SK-N-MC (cell line): ENCODE results near the gene BRMS1L.

Experiments
- EZH2 ChIP-seq: fragments of 200-600 bp; sonication (generic); IDR thresholded peaks from one replicate; pipeline ENCODE4 v1.6.1; 2017; ENCODE audit warnings: antibody characterized with exemption
- FOXP2 ChIP-seq: optimal IDR thresholded peaks from 2 replicates; pipeline ENCODE3; 2011; ENCODE audit warnings: mild to moderate bottlenecking, moderate library complexity; ENCODE audit not compliant: insufficient read depth; ENCODE audit errors: extremely low read length, control extremely low read depth
- POLR2AphosphoS5 ChIP-seq: IDR thresholded peaks from 2 replicates; pipeline ENCODE4 v1.6.1; 2012; ENCODE audit warnings: mild to moderate bottlenecking, low read depth, low read length, borderline replicate concordance

DNA sequence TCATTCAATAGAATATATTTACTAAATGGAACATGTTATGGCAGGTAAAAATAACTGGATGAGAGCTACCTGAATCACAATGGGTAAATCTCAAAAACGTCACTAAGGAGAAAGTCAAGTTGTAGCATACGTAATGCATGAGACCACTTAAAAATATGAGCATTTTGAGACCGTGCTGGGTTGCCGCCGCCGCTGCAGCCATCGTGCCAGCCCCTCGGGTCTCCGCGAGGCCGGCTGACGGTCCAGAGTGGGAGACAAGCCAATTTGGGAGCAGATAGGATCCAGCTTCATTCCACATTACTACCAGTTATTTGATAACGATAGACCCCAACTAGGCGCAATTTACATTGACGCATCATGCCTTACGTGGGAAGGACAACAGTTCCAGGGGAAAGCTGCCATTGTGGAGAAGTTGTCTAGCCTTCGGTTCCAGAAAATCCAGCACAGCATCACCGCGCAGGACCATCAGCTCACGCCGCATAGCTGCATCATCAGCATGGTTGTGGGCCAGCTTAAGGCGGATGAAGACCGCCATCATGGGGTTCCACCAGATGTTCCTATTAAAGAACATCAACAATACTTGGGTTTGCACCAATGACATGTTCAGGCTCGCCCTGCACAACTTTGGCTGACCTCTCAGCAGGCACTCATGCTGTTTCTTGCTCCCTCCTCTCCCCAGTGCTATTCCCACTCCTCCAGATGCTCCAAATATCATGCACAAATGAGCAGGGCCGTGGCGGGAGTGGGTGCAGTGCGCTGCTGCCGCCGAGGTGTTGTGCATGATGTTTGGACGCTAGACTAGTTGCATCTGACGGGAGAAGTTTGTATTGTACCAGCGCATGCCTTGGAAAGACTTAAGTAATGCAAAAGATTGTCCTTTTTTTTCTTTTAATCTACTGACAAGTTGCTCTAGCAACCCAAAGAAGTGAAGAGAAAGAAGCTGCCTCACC, 6.3 kb upstream of the BRMS1L start:
- no peak for TF ChIP-seq EZH2
- TF ChIP-seq POLR2AphosphoS5: no peak
- no peak for TF ChIP-seq FOXP2
